NCI-H2171 treated with DMSO at 0.1 percent for 48 hours (cell line): ENCODE data around the gene SLIT3.
A peak's percentile ranks its signal among the peaks of the same experiment; 100 is the strongest.

Source experiments
- DNase-seq: peaks from one replicate; lab custom pipeline; 2025; lab: John Stamatoyannopoulos, UW

The SLIT3 gene

GRCh38 chr5:169029661-169030274 is 271.2 kb downstream of the SLIT3 start:
- no peak for DNase-seq

DNA sequence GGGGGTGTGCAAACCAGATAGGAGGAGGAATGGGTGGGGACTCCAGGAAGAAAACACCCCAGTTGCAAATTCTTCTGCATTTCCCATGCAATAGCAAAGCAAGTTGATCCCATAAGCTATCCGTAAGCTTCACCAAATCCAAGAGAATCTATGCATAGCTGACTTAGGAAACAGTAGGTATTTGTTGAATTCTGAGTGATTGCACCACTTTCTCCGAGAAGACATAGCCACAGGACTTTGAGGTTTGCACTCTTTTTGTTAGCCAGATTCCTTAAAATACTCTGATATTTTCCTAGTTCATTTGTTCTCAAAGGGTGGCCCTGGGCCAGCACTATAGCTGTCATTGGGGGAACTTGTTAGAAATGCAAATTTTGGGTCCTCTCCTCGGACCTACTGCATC is 271.9 kb downstream of the SLIT3 start:
- DNase-seq = no peak

DNA sequence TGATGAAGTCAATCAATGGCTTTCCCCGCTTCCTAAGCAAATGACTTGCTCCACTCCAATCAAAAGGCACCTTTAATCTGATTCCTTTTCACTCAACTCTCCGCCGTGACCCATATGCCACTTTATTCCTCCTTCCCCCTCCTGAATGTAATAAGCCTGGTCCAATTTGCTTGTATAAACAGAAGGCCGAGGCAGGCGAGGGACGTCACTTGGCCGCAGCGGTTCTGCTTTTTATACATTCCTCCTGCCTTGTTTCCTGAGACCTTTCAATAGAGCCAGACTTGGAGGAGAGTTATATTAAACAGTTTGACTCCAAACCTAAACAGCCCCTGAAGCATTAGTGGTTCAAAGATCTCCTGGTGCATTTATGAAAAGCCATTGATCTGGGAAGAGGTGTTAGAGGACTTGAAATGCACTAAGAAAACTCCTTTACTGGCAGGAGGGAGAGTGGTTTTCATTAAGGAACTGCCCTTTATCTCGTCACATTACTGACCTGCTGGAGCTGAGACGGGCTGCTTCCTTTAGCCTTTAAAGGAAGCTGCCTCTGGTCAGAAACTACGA is 273.4 kb downstream of the SLIT3 start:
- DNase-seq = no peak

DNA sequence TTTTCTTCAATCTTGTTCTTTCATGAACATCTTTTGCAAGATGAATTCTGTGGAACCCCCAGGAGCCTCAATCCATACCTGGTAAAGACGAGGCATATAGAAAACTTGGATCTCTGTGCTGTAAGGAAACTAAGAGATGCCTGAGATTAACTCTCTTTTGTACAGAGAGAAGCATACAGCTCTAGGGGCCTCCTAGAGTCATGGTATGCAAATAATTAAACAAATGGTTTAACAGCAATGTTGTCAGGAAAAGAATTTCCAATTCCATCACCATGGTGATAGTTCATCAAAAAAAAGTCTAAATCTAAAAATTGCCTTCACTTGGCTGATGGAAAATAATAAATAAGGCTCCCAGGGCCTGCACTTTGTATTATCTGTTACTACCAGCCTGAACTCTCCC is 275.4 kb downstream of the SLIT3 start:
- no peak for DNase-seq

- no peak for DNase-seq
These were observed 276.5 kb downstream of the SLIT3 start for GRCh38 chr5:169024421-169024820.

- DNase-seq = no peak
These were observed 278.2 kb downstream of the SLIT3 start for GRCh38 chr5:169022718-169023117.

DNA sequence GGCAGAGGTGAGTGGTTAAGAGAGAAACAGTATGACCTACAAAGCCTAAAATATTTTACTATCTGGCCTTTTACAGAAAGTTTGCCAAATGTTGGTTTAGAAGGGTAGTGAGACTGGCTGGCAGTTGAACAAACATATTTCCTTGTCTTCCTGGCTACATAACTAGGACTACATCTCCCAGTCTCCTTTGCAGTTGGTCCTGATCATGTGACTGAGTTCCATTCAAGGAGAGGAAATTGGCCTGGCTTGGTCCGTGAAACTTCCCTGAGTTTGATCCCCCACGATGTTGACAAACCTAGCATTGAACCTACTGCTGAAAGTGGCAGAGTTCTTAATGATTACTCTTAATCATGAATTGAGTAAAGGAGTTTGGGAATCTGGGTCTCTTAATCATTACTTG is 280.8 kb downstream of the SLIT3 start:
- peak; percentile 3 for DNase-seq

DNA sequence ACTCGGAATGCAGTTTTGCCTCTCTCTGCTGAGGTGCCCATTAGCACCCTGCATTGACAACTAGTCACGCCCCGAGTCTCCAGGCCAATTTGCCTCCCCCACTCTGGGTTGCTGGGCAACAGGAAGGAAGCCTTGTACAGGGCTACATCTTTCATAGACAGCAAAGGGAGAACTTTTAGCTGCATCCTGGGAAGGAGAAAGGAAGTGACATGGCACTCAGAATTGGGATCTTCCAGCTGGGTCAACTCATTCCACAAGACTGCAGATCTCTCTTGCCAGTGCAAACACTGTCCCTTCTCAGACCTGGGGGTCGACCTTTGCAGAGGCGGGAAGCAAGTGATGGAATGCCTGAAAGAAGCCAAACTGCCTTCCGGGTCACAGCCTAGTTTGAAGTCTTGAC is 282.0 kb downstream of the SLIT3 start:
- no peak for DNase-seq

- DNase-seq = no peak
These were observed 284.9 kb downstream of the SLIT3 start for GRCh38 chr5:169015991-169016390.

GRCh38 chr5:169013846-169014245 is 287.1 kb downstream of the SLIT3 start:
- DNase-seq = no peak

- no peak for DNase-seq
These were observed 287.7 kb downstream of the SLIT3 start for GRCh38 chr5:169013208-169013728.

DNA sequence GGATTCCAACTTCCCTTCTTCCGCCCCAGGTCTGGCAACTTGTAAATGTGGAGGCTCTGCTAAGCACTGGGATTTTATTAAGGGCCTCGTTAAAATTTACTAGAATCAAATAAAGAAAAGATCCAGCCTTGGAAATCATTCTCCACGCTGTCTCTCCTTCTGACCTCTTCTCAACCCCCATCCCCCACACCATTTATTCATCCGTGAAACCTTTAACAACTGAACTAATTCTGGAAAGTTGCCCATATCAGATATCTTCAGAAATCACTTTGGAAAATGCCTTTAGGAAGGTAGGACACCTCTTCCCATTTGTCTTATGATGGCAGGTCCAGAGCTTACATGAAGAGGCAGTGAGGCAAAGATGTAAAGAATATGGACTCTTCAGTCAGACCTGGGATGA is 288.5 kb downstream of the SLIT3 start:
- no peak for DNase-seq

GRCh38 chr5:169011451-169011850 is 289.5 kb downstream of the SLIT3 start:
- no peak for DNase-seq

DNA sequence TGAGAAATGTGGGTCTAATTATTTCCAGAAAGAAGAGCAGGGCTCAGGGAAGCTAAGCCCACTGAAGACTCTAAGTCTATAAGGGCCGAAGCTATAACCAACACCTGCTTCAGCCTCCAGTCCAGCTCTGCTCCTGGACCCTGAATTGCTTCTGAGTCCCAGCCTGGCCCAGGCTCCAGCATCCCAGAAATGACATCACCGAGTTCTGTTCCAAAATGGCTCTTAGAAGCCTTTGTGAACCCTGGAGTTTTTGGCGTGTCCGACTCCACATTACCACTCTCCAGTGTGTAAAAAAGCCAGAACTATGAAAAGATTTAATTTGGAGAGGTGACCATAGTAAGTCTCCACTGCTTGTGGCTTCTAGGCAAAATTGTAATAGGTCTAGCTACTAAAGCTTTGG is 289.9 kb downstream of the SLIT3 start:
- no peak for DNase-seq

GRCh38 chr5:169009123-169009522 is 291.8 kb downstream of the SLIT3 start:
- DNase-seq = no peak

DNA sequence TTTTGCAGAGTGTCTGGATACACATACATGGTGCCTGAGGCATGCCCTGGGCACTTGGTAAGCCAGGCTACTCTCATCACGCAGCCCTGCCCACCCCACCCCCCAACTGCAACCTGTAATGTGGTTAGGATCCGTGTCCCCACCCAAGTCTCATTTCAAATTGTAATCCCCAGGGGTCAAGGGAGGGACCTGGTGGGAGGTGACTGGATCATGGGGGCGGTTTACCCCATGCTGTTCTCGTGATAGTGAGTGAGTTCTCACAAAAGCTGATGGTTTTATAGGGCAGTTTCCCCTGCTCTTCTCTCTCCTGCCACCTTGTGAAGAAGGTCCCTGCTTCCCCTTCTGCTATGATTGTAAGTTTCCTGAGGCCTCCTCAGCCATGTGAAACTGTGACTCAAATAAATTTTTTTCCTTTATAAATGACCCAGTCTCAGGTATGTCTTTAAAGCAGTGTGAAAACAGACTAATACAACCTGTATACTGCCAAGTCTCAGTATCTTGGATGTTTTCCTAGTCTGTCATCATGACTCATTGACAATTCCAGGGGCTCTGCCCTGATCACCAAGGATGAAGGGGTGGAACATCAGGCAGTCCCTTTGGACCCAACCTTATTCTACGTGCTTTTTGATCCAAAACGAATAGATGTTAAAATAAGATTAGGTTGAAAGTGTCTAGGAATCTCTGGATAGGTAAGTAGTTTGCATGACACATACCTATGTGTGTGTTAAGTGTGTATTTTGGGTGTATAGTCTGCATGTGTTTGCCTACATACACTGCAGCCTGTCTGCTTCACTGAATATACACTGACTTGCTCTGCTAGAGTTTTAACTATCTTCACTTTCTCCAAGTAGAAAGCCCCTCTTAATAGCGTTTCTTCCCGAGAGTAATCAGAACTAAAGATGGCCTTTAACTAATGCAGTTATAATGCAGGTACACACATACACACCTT is 293.8 kb downstream of the SLIT3 start:
- DNase-seq = no peak

DNA sequence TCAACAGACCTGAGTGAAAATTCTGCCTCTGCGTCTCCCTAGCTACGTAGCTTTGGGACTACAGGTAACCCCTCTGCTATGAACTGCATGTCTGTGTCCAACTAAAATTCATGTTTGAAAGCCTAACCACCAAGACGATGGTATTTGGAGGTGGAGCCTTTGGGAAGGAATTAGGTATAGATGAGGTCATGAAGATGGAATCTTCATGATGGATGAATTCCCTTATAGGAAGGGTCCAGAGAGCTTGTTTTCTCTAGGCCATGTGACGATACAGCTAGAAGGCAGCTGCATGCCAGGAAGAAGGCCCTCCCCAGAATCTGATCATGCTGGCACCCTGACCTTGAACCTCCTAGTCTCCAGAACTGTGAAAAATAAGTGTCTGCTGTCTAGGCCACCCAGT is 296.4 kb downstream of the SLIT3 start:
- DNase-seq = no peak

- no peak for DNase-seq
These were observed 297.0 kb downstream of the SLIT3 start for GRCh38 chr5:169003721-169004541.

- DNase-seq = no peak
These were observed 297.9 kb downstream of the SLIT3 start for GRCh38 chr5:169002953-169003555.

- no peak for DNase-seq
These were observed 299.5 kb downstream of the SLIT3 start for GRCh38 chr5:169001394-169001793.

- no peak for DNase-seq
These were observed 305.9 kb downstream of the SLIT3 start for GRCh38 chr5:168995024-168995423.

DNA sequence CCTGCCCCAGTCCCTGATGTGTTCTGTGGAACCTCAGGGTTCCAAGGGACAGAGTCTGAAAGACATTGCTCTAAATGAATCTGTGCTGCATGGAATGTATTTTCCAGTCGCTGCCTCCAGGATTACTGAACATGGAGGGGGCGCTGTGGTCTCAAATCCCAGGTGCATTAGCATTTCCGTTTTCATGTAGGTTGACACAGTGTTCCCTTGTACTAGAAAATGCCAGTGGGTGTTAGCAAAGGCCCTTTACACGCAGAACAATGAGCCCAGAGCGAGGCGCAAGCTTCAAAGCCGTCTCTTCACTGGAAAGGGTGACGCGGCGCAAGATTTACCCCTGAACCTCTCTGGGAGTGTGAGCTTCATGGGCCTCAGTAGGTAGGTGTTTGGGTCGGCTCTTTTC is 308.3 kb downstream of the SLIT3 start:
- no peak for DNase-seq
